Lung microvascular endothelial cell (primary cell): Measurements from ENCODE around the gene EPHA4. TPM values are rescaled to one million over a fixed set of nuclear protein-coding genes. Genes with fewer than 3 reads are reported as not detected.
A peak's percentile ranks its signal among the peaks of the same experiment; 100 is the strongest.

ENCODE experiments used
- DNase-seq, 2 donors: peaks; one replicate each; pipeline versions ENCODE4 v3.0.0 to v3.0.0-alpha.2; 2010; ENCODE audit warnings: low read depth in 2 of 2
- total RNA-seq: library from RNA; depleted of rRNA; stranded (reverse); fragments of >200 nt; gene quantifications from 2 replicates; pipeline ENCODE4 v1.2.1, GENCODE V29; 2014

The EPHA4 gene
- total RNA-seq, 1 donor from 2014 or later = 0.60 TPM

- DNase-seq = peak; percentile 59 to 91
Observed at GRCh38 chr2:221444106-221444505, 128.0 kb downstream of the EPHA4 start.

- peak in 1 of 2 donors; percentile 40 for DNase-seq
Observed at GRCh38 chr2:221443645-221444044, 128.5 kb downstream of the EPHA4 start.

- DNase-seq = no peak
Observed at GRCh38 chr2:221442128-221442527, 130.0 kb downstream of the EPHA4 start.

DNA sequence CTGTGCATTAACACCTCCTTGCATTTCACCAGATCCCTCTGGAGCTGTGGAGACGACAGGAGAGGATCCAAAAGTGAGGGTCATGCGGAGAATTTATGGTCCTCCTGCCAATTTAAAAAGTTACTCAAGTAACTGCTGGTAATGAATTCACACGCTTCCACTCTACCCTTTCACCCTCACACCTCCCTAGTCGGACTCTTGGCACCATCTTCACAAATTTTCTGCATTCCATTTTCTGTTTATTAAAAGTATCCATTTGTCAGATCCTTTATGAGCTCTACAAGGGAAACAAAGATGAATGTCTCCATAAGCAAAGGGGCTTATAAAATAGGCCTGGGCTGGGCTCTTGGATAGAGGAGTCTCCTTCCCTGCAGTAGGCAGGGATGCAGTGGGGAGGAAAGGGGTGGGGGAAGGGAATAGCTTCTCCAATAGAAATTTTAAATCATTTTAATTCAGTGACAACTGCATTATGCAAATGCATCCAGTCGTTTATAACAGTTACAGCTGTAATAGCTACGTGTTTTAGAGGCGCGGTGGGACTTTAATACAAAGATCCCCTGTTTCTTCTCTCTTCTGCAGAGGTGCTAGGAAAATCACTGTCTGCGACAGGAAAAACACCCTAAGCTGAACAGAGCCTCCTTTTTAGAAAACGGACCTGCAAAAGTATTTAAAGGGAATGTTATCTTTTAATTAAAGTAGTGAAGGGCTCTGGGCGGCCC is 132.2 kb downstream of the EPHA4 start:
- no peak for DNase-seq

DNA sequence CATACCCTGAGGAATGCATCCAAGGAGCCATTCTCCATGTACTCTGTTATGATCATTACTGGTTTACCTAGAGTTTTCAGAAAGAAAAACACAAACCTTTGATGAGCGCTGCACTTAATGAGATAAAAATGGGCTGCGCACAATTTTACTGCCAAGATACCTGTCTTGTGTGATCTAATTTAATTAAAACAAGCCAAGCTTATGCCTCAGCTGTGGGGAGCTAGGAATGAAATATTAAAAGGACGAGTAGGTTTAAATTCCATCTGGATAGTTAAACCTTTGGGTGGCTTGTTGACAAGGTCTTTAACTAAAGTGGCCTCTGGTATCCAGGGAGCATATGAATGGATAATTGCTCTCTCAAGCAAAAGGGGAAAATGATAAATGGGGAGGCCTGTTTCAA is 135.0 kb downstream of the EPHA4 start:
- DNase-seq = no peak

DNA sequence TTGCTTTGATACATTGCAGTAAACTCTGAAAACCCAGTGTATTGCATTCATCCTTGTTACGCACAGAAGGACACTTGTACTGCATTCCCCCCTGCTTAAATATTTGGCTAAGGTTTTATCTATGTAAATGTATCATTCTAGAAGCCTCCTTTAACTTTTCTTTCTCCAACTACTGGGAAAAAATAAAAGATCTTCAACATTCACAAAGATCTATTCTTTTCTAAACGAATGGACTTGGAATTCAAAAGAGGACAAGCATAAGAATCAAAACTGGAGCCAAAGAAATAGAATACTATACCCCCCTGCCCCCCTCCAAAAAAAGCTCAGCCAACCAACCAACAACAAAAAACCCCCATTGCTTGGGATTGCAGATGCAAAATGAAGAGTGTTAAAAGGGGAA is 136.9 kb downstream of the EPHA4 start:
- DNase-seq = no peak

DNA sequence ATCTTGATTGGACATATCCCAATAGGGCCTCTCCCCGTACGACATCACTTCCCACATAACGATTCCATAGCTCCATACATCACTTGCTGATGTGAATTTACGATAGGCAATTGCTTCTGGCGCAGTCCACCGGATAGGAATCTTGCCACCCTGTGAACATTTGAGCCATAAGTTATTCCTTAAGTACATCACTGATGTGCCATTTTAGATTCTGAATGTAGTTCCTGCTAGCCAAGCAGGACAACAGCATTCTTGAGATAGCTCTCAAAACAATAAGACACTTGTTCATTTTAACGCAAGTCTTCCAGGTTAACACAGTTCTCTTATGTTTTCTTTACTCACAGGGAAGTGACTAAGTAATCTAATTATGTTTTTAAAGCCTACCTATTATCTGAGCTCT is 138.0 kb downstream of the EPHA4 start:
- DNase-seq = no peak

DNA sequence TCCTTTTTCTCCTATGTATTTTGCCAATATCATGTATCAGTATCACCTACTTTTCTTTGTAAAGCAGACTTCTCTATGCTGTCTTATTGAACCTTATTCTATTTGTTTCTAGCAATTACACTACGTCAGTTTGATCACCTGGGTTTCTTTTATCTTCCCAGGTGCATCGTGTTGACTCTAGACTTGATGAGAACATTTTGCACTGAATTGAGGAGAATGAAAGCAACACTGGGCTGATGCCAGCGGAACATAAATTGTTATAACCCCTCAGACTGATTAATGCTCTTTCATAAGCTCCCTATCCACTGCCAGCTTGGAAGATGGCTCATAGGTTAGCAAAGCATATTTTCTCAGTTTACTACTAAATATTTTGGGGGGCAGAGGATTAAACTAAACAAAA is 140.6 kb downstream of the EPHA4 start:
- no peak for DNase-seq

DNA sequence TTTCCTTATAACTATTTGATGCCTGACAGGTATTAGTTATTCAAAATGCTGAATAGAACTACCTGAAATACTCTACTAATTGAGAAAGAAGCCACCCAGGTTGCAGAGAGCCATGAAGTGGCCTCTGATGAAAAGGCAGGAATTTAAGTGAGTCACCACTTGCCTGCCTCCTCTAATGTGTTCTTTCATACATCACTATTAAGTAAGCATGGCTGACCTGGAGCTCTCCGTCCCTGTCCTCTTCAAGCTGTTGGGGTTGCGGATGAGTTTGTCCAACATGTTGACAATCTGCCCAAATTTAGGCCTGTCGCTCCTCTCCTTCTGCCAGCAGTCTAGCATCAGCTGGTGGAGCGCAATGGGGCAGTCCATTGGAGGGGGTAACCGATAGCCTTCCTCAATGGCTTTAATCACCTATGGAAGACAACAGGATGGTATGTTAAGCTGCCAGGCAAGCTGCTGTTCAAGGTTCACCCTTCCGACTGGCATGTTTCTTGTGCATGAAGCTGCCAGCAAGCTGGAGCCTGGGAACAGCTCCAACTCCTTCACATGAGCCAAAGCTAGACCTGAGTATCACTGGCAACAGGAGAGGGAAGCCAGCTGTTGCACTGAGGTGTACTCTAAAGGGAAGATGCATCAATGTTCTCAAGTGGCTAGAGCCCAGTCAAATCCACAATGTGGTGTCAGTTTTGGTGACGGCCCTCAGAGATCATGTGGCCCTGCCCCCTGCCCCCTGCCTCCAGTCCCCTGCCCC is 142.2 kb downstream of the EPHA4 start:
- peak in 1 of 2 donors; percentile 40 for DNase-seq

DNA sequence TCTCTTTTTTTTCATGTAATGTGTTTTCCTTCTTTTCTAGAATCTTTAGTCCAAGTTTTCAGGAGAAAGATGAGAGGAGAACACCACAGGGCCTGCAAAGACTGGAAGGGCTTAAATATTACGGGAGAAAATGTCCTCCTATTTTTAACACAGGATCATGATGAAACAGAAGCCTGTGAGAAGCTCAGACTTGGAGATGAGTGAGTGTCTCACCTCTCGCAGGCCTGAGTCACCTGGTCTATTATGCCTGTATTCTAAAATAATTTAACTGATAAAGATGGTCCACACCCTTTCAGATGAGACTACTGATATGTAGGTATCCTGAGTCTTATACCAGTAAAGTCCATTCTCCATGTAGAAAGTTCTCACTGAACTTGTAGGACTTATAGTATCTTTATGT is 143.2 kb downstream of the EPHA4 start:
- no peak for DNase-seq

- DNase-seq = no peak
Observed at GRCh38 chr2:221426929-221427328, 145.2 kb downstream of the EPHA4 start.

GRCh38 chr2:221425891-221426290 is 146.2 kb downstream of the EPHA4 start:
- no peak for DNase-seq

DNA sequence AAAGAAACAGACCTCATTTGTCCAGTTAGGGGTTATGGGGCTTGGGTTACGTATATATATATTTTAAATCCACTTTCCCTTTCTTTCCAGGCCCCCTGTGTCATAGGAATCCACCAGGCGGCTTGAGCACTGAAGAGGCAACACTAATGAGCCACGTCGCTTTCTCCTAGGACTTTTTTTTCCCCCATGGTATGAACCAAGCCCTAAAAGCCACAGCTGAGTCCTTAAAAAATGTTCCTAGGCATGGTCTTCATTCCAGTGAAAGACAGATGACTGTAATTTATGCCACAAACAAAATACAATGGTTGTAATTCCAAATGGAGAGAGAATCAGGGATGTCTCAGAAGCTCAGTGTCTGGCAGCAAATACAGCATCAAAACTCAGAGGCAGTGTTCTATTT is 146.8 kb downstream of the EPHA4 start:
- DNase-seq = no peak

GRCh38 chr2:221423210-221423804 is 148.8 kb downstream of the EPHA4 start:
- DNase-seq = peak; percentile 85 to 87

DNA sequence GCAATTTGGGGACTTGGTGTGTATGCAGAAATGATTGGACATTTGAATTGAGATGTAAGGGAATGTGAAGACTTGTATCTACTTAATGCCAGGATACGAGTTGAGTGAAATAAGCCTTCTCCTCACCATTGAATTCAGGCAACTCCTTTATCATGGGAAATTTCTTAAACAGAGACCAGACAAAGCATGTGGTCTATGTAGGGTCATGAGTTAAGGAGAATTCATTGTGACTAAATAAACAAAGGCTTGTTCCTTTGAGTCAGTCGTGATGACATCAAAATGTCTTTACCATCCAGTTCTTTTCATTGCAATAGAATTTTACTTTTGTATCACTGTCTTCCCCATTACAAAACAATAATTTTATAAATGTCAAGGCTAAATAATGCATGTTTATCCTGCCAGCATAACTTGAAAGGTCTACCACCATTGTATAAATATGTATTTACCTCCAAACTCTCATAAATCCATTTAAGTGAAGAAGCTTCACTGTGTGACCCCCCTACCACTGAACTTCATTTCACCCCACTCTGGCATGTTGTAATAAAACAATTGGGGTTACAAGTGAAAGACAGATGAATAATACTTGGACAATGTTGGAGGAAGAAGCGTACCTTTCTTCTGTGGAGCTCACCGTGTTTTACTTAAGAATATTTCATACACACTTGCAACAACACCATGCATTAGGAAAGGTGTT is 149.4 kb downstream of the EPHA4 start:
- peak; percentile 55 to 84 for DNase-seq

GRCh38 chr2:221420245-221420644 is 151.9 kb downstream of the EPHA4 start:
- DNase-seq = peak in 1 of 2 donors; percentile 43

DNA sequence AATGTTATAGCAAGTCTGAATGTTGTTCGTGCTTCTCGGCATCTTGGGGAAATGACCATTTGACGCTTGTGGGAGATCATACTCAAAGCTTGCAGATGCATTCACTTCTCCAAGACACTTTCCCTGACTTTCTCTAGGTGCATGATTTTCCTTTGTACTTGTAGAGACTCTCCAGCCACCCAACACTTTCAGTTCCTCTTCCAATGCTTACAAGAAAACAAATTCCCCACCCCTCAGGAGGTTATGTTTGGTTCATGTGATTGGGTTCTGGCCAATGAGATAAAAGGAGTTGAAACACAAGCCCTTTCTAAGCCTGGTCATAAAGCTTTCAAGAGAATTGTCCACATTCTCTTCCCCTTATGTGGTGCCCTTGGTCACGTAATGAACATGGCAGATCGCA is 156.3 kb downstream of the EPHA4 start:
- no peak for DNase-seq

DNA sequence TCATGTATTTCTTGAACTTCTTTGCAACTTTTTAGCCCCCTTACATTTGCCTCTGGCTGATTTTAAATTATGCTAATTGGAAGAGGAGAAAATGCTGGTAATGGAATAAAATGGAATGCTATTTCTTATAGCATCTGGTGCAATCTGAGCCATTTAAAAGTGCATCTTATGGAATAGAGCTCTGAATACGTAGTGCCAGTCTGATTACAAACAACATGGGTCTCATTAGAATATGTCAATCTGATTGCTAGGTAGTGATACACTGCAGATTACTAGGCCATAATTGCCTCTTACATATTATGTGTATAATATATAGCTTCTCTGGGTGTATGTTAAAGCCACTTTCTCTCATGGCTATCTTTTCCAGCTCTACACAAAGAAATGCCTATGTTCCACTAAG is 159.1 kb downstream of the EPHA4 start:
- no peak for DNase-seq

GRCh38 chr2:221410487-221410886 is 161.6 kb downstream of the EPHA4 start:
- no peak for DNase-seq

GRCh38 chr2:221407765-221408164 is 164.3 kb downstream of the EPHA4 start:
- DNase-seq = no peak

DNA sequence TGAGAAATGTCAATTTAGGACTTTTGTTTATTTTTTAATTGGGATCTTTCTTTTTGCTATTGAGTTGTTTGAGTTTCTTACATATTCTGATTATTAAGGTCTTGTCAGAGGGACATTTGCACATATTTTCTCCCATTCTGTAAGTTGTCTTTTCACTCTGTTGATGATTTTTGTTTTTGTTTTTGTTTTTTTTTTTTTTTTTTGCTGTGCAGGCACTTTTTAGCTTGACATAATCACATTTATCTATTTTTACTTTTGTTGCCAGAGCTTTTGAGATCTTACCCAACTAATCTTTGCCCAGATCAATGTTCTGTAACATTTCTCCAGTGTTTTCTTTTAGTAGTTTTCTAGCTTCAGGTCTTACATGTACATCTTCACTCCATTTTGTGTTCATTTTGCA is 166.6 kb downstream of the EPHA4 start:
- no peak for DNase-seq

DNA sequence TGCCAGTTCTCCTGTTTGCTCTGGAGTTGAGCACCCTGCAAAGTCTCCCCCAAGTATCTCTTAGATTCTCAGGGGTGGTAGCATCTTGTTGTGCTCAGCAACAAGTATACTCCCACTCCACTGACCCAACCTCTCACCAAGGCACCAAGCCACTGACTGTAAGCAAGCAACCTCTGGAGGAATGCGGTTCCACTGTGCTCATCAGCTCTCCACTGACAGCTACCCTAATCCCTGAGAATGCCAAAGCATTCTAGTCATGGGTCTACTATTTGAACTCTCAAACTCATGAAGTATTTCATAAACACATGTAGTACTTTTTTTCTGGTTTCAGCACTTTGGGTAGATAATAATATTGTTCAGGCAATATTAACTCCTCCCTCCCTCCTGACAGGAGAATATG is 170.0 kb downstream of the EPHA4 start:
- no peak for DNase-seq
